DMS53 treated with DMSO at 0.1 percent for 48 hours (cell line): Measurements from ENCODE around the gene INO80.

Source experiments
- DNase-seq: peaks from one replicate; lab custom pipeline; 2025; ENCODE audit not compliant: unreplicated experiment; lab: John Stamatoyannopoulos, UW

Gene INO80

GRCh38 chr15:40949756-40950207 is 166.3 kb downstream of the INO80 start:
- no peak for DNase-seq

GRCh38 chr15:40948706-40949473 is 167.2 kb downstream of the INO80 start:
- DNase-seq = no peak

GRCh38 chr15:40944510-40945296 is 171.4 kb downstream of the INO80 start:
- peak; percentile 77 for DNase-seq

- DNase-seq = no peak
Observed at GRCh38 chr15:40943764-40944365, 172.2 kb downstream of the INO80 start.

GRCh38 chr15:40942878-40943277 is 173.2 kb downstream of the INO80 start:
- no peak for DNase-seq

GRCh38 chr15:40942337-40942854 is 173.7 kb downstream of the INO80 start:
- no peak for DNase-seq

- peak; percentile 84 for DNase-seq
Observed at GRCh38 chr15:40941528-40942336, 174.3 kb downstream of the INO80 start.

- no peak for DNase-seq
Observed at GRCh38 chr15:40941068-40941527, 175.0 kb downstream of the INO80 start.

- no peak for DNase-seq
Observed at GRCh38 chr15:40940296-40940801, 175.7 kb downstream of the INO80 start.

GRCh38 chr15:40938536-40938870 is 177.6 kb downstream of the INO80 start:
- DNase-seq = no peak

- DNase-seq = no peak
Observed at GRCh38 chr15:40937762-40938535, 178.1 kb downstream of the INO80 start.

GRCh38 chr15:40936709-40937666 is 179.1 kb downstream of the INO80 start:
- no peak for DNase-seq

GRCh38 chr15:40936234-40936708 is 179.8 kb downstream of the INO80 start:
- DNase-seq = no peak

GRCh38 chr15:40934457-40934856 is 181.6 kb downstream of the INO80 start:
- DNase-seq = no peak

GRCh38 chr15:40933517-40933902 is 182.6 kb downstream of the INO80 start:
- no peak for DNase-seq

GRCh38 chr15:40932649-40933516 is 183.2 kb downstream of the INO80 start:
- DNase-seq = peak; percentile 91

GRCh38 chr15:40932156-40932555 is 183.9 kb downstream of the INO80 start:
- peak; percentile 73 for DNase-seq
